Measurements from ENCODE around the gene RGS3. TPM values are rescaled to one million over a fixed set of nuclear protein-coding genes. Genes with fewer than 3 reads are reported as not detected.

The RGS3 gene
- total and polyA plus RNA-seq, 2 of the 13 experiments (the other 11 are each of a cell fraction or from before 2014, with no cell fraction given) = 17.1 to 28.8 TPM

- WGBS (ENCODE audit: low lambda C conversion rate) = 95% methylated on average over 5 of the region's 5 CpGs
- Histone ChIP-seq H3K4me3 (replicated peaks in 1 of 3; ENCODE audit: insufficient read depth in 1 of 3, low read depth in 2 of 3, low read length in 3 of 3) (no peak overlapping the region), H3K27me3 (ENCODE audit: control insufficient read depth in 1 of 2, insufficient read depth in 2 of 2, low read length in 2 of 2) (no peaks in the 10 kb centered on the region), H3K9ac (ENCODE audit: insufficient read depth, low read depth, low read length) (no peak overlapping the region), H3K27ac (ENCODE audit: extremely low read length, insufficient read depth, low read length) (no peak overlapping the region), H3K79me2 (ENCODE audit: insufficient read depth, low read length) (peaks cover 2% of the 10 kb centered on the region), H3K9me3 (ENCODE audit: low read length) (no peaks in the 10 kb centered on the region), H2AFZ (ENCODE audit: low read length) (no peak overlapping the region), H3K4me2 (ENCODE audit: low read depth, low read length) (no peak overlapping the region), H3K4me1 (ENCODE audit: insufficient read depth, low read length) (peaks cover 33% of the 10 kb centered on the region), H4K20me1 (ENCODE audit: insufficient read depth, low read length) (no peaks in the 10 kb centered on the region), H3K36me3 (replicated peaks in 1 of 2; ENCODE audit: control insufficient read depth in 1 of 2, insufficient read depth in 2 of 2, low read length in 2 of 2) (peaks cover 6 to 26% of the 10 kb centered on the region in 2 experiments; a peak in 4 of 5 replicates)
- ATAC-seq (no peak), FAIRE-seq (no peak), DNase-seq (ENCODE audit: low spot score) (no peak)
- no peak for TF ChIP-seq ZNF660 (CRISPR knock-in tag; IDR thresholded peaks at IDR 0.05; ENCODE audit: borderline replicate concordance, low read depth)
- TF ChIP-seq HNF1A (IDR thresholded peaks at IDR 0.05; ENCODE audit: low read depth) = no peak
- TF ChIP-seq HNF1A (CRISPR knock-in tag; IDR thresholded peaks at IDR 0.05; ENCODE audit: borderline replicate concordance) = no peak
- no peak for TF ChIP-seq PRPF4 (IDR thresholded peaks at IDR 0.05; ENCODE audit: low read depth, low read length, poor library complexity, severe bottlenecking)
- TF ChIP-seq ZSCAN22 (CRISPR knock-in tag; IDR thresholded peaks at IDR 0.05) = no peak
- TF ChIP-seq SAFB2 (CRISPR knock-in tag; IDR thresholded peaks at IDR 0.05; ENCODE audit: borderline replicate concordance, low read depth) = no peak
- TF ChIP-seq ZUFSP (CRISPR knock-in tag; IDR thresholded peaks at IDR 0.05; ENCODE audit: borderline replicate concordance) = no peak
- TF ChIP-seq SMYD3 (CRISPR knock-in tag; IDR thresholded peaks at IDR 0.05) = no peak
- no peak for TF ChIP-seq ZNF75D (CRISPR knock-in tag; IDR thresholded peaks at IDR 0.05; ENCODE audit: borderline replicate concordance)
- TF ChIP-seq IRF1 (CRISPR knock-in tag; IDR thresholded peaks at IDR 0.05; ENCODE audit: low read depth) = no peak
- no peak for TF ChIP-seq ZBTB1 (CRISPR knock-in tag; IDR thresholded peaks at IDR 0.05; ENCODE audit: borderline replicate concordance)
- TF ChIP-seq ZNF883 (CRISPR knock-in tag; IDR thresholded peaks at IDR 0.05; ENCODE audit: not compliant biosample characterization) = no peak
- TF ChIP-seq IKZF5 (CRISPR knock-in tag; IDR thresholded peaks at IDR 0.05) = no peak
- TF ChIP-seq GATA4 (IDR thresholded peaks at IDR 0.05; ENCODE audit: borderline replicate concordance, low read depth) = no peak
- TF ChIP-seq ISL2 (CRISPR knock-in tag; IDR thresholded peaks at IDR 0.05) = no peak
- CTCF ChIA-PET (ENCODE audit: low intra/inter-chr PET ratio, low total read pairs) = no interaction called here
- POLR2A ChIA-PET = interaction anchor here (1.6 kb wide), 1 partner anchor 15 kb away, joined by 3 read pairs; no protein-coding TSS in a partner anchor
- in situ Hi-C loops (cut with HindIII; ENCODE audit: extremely low pct_ligation_motif_present, low pct_unique_long_range_greater_than_20kb) (no loop called here), intact Hi-C loops (cut with micrococcal nuclease; ENCODE audit: unreplicated experiment) (no loop called here)
- BruUV-seq (replicated peaks) = no TSS peak
Observed at GRCh38 chr9:113579283-113580040, 115.9 kb downstream of the RGS3 start.
